Adrenal gland (tissue), 5 donors: ENCODE results near the gene CCN6.

Experiments
- CTCF ChIP-seq, 6 experiments: fragments of 450-650 bp in 4 of 6; fragments of 200-600 bp in 2 of 6; sonication (generic) in 1 of 6; IDR thresholded peaks; 1 replicate in 5 of 6; 2 replicates in 1 of 6; pipeline versions ENCODE4 v1.5.1 to v1.8.0; 2016 to 2021; ENCODE audit warnings: antibody characterized with exemption in 6 of 6, mild to moderate bottlenecking in 2 of 6, moderate library complexity in 1 of 6
- POLR2A ChIP-seq, 2 donors: fragments of 450-650 bp; IDR thresholded peaks; one replicate each; pipeline ENCODE4 v1.6.1; 2017; ENCODE audit warnings: antibody characterized with exemption in 2 of 2, mild to moderate bottlenecking in 2 of 2, moderate library complexity in 1 of 2
- donor health status: DM: no; HTN: no; CAD: no.

GRCh38 chr6:112061605-112062004 lies 7.7 kb downstream of the CCN6 start:
- TF ChIP-seq CTCF (IDR thresholded peaks at IDR 0.05) (no peak), POLR2A (IDR thresholded peaks at IDR 0.05) (no peak)
